Heart left ventricle (tissue), 13 donors: ENCODE measurements around the gene STK11.

Source experiments
- CTCF ChIP-seq, 12 donors: fragments of 200-600 bp; sonication (generic) in 4 of 12; IDR thresholded peaks; one replicate each; pipeline versions ENCODE4 v1.5.0 to v1.8.0; 2018 to 2022; ENCODE audit warnings: antibody characterized with exemption in 12 of 12, mild to moderate bottlenecking in 5 of 12
- POLR2A ChIP-seq, 2 donors: fragments of 450-650 bp; IDR thresholded peaks; one replicate each; pipeline ENCODE4 v1.6.1; 2017; ENCODE audit warnings: antibody characterized with exemption in 2 of 2, mild to moderate bottlenecking in 2 of 2, moderate library complexity in 2 of 2
- donor health status: ischemic (EF 13 %, LVEDD 7.1; RV severe dilation, severe dysfunction).
- donor health status: DM: no; HTN: yes; CAD: no.
- donor health status: DM: no; HTN: no; CAD: no.
- donor health status: ischemic (EF 25% LVEDD 6.9; RV normal size, moderate dysfunction).
- donor health status: ischemic (EF 25% LVEDD 5.7; RV mildly dilated, moderate dysfunction).
- donor health status: ischemic (EF 35%, LVEDD 5.7; RV mildly dilated, moderate dysfunction).
- donor health status: nonischemic (EF 11% LVEDD 7.7; RV severe dilation, severe dysfunction).
- donor health status: DM: yes; HTN: yes; CAD: no.
- donor health status: PGD.
- donor health status: ischemic (EF 29% LVEDD 5.4; RV normal size, mild dysfunction).
- donor health status: nonischemic (EF 23%, LVEDD 6.1; RV moderate dilation, normal function).

- TF ChIP-seq CTCF (IDR thresholded peaks at IDR 0.05) (no peak), POLR2A (IDR thresholded peaks at IDR 0.05) (peak in 1 of 2 donors; percentile 93)
Measured at GRCh38 chr19:1241417-1242095, 36.0 kb downstream of the STK11 start, which contains the start of gene ATP5F1D.
